Hematopoietic multipotent progenitor cell treated with erythropoietin and hydrocortisone succinate and interleukin-3 and kit ligand, for 8 days (in vitro differentiated cells): ENCODE results near the gene SPSB2.
A peak's percentile ranks its signal among the peaks of the same experiment; 100 is the strongest.
"Not testable (repeated sequence)": the region's sequence is repeated elsewhere in the genome, so short reads cannot be mapped to it uniquely, and the experiment has no call there.

ENCODE experiments used
- DNase-seq: peaks from one replicate; pipeline ENCODE4 v3.0.0-alpha.2; 2015

SPSB2 gene

DNA sequence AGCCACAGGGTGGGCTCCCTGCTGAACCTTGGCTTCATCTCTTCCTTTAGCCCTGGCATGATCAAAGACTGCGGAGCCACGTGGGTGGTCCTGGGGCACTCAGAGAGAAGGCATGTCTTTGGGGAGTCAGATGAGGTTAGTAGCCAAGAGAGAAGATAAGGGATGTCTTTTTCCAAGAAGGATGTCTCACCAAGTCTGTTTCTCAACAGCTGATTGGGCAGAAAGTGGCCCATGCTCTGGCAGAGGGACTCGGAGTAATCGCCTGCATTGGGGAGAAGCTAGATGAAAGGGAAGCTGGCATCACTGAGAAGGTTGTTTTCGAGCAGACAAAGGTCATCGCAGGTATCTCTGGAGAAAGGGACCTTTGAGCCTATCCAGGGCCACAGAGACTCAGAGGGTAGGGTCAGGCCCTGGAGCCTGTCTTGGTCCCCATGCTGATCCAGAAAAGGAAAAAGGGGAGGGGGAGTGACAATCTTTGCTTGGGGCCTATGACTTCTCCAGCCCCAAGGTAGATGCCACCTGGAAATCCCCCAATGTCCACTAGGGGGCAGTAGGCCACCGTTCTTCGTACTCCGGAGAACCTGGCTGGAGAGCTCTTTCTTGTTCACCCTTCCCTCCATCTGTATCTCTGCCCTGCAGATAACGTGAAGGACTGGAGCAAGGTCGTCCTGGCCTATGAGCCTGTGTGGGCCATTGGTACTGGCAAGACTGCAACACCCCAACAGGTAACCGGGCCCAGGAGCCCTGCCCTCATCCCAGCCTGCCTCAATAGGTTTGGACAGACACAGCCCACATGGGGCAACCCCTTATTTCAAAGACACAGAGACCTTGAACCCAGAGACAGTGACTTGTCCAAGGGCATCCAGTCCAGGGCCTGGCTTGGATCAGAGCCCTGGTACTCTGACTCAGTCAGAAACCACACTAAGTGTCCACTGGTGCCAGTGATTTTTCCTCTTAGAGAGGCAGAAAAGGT, 3.8 kb downstream of the SPSB2 start:
- DNase-seq: peak; percentile 90

DNA sequence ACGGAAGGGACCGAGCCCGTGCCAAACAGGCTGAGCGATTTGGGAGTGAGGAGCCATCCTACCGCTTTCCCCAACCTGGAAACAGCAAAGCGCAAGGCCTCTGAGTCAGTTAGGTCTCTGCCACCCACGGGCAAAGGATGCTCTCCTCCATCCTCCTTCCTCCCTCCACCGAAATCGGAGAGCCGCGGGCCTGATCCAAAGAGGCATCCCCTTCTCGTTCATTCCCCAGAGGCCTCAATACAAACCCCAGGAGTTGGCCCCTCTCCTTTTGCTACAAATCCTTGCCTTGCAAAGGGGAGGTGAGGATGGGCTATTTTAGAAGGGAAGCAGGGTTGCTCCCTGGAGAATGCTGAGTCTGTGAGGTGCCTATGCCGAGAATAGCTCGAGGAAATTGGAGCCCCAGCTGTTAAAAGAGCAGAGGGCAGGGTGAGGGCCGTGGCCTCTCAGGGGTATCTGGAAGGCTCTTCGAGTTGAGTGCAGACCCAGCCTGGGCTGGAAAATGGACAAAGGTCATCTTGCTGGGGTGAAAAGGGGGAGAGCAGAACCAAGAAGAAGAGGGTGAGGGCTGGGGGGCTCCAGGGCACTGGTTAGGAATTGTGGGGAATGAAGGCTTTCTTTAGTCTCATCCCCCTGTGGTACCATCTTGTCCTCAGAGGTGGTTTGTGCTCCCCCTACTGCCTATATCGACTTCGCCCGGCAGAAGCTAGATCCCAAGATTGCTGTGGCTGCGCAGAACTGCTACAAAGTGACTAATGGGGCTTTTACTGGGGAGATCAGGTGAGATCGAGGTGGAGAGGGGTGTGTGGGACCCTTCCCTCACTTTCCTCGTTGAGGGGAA, 4.7 kb downstream of the SPSB2 start:
- peak; percentile 50 for DNase-seq

DNA sequence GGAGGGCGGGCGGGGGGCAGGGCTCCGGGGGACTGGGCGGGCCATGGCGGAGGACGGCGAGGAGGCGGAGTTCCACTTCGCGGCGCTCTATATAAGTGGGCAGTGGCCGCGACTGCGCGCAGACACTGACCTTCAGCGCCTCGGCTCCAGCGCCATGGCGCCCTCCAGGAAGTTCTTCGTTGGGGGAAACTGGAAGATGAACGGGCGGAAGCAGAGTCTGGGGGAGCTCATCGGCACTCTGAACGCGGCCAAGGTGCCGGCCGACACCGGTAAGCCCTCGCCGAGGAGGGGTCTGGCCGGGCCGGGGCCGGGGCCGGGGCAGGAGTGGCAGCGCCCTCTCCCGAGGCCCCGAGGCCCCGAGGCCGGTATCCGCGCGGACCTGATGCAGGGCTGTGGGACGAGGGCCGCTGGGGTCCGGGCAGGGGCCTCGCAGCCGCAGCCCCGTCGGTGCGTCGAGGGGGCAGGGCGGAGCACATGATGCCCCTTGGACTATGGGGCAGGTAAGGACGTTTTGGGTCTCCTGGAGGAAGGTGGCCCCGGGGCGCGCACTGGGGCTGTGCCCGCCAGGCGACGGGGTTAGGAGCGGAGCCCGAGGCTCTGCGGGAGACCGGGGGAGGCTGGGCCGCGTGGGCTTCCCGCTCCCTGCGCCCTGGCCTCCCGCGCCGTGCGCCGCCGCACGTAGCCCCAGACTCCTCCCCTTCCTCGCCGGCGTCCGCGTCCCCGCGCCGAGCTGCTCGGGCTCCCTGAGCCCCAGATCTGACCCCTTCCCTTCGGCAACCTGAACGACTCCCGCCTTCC, 5.5 kb downstream of the SPSB2 start, which contains the start of gene TPI1:
Gene TPI1, plus strand, starts transcription at position 119 of the 798 bp plus-strand sequence. Its CDS starts 36 bp downstream, at position 155.
- peak; percentile 70 for DNase-seq

DNA sequence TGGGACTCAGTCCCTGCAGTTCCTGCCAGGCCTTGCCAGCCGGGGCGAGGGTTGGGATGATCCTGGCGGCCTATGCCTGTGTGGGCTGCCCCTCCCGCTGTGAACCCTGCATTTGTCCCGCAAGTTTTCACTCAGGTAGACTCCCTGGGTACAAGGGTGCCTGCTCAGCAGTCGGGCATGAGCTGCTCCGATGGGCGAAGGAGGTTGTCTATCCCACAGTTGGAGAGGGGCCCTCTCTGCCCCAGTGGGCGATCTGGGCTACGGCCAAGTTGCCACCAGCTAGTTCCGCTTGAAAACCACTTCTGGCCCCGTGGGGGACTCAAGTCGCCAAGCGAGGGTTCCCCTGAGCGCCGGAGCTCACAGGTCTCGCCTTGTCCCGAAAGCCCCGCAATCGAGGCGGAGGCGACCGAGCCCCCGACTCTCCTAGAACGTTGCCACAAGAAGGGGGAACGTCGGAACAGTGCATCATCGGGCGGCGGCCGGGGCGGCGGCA, 6.1 kb downstream of the SPSB2 start:
- DNase-seq: no peak

GRCh38 chr12:6866163-6866919, 6.8 kb downstream of the SPSB2 start:
- DNase-seq: no peak

- DNase-seq: not testable (repeated sequence)
These were observed 7.8 kb downstream of the SPSB2 start for GRCh38 chr12:6865307-6865706.

DNA sequence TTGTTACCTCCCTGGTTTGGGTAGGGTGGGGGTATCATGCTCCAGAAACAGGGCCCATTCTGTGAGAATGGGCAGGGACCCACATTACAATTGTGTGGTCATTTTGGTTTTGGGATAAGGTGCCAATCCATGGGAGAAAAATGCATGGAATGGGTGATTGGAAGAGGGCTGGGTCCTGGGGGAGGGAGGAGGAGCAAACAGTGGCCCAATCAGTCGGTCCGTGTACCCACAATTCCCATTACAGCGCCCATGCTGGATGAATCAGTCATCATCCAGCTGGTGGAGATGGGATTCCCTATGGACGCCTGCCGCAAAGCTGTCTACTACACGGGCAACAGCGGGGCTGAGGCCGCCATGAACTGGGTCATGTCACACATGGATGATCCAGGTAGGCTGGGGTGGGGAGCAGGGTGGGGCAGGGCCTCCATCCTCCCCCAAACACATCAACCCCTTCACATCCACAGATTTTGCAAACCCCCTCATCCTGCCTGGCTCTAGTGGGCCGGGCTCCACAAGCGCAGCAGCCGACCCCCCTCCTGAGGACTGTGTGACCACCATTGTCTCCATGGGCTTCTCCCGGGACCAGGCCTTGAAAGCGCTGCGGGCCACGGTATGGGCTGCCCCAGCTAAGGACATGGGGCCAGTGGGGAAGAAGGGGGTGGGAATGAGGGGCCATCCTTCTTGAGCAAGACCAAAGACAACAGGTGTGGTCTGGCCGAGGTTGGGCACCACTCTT, 9.3 kb downstream of the SPSB2 start:
- no peak for DNase-seq

GRCh38 chr12:6863033-6863432, 10.1 kb downstream of the SPSB2 start:
- no peak for DNase-seq

DNA sequence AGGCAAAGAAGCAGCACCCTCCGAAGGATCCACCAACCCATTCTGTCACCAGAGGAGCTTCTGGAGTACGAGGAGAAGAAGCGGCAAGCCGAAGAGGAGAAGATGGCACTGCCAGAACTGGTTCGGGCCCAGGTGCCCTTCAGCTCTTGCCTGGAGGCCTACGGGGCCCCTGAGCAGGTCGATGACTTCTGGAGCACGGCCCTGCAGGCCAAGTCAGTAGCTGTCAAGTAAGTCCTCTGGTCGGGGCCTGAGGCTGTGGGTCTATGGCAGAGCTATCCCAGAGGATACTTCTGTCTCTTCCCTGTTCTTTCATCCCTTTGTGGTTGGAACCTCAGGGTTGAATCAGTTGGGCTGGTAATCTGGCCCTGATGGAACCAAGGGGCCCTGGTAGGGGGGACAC, 11.7 kb downstream of the SPSB2 start:
- DNase-seq: no peak

GRCh38 chr12:6860942-6861341, 12.2 kb downstream of the SPSB2 start:
- DNase-seq: no peak

DNA sequence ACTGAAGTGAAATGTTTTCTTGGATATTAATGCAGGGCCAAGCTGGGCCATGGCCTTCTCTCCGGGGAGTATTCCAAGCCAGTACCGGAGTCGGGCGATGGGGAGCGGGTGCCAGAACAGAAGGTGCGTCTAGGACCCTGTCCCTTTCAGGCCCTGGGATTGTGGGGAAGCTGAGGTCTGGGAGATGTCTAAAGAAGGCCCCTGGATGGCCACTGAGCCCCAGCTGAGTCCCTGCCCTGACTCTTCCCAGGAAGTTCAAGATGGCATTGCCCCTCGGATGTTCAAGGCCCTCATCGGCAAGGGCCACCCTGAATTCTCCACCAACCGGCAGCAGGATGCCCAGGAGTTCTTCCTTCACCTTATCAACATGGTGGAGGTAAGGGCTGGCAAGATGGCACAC, 13.0 kb downstream of the SPSB2 start:
- DNase-seq: no peak

- DNase-seq: no peak
These were observed 14.3 kb downstream of the SPSB2 start for GRCh38 chr12:6858799-6859198.

DNA sequence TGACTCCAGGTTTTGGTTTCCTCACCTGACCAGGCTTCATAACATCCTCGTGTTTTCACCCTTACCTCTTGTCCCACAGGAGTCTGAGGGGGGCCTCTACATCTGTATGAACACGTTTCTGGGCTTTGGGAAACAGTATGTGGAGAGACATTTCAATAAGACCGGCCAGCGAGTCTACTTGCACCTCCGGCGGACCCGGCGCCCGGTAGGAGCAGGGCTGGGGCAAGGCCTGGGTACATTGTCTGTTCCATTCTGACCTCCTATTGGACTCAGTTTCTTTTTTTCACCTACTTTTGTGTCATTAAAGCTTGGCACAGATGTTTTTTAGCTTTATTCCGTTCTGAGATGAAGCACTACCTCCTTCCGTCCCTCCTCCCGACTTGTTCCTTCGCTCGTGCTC, 17.8 kb downstream of the SPSB2 start:
- DNase-seq: no peak

- no peak for DNase-seq
These were observed 19.1 kb downstream of the SPSB2 start for GRCh38 chr12:6854036-6854435.

DNA sequence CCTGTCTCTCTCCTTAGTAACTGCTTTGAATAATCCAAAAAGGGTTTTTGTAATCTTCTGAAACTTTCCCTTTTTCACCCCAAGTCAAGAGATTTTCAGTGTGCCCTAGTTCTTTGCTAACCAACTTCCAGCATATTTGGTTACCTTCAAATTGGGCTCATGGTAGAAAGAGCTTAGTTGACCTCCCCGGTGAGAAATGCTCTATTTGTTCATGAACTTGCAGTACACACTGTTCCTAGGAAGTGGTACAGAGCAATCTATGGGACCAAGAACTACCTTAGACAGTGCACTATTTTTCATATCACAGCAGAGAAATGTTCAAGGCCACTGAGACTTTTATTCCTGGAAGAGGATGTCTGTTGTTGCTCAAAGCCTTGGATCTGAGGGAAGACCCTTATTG, 19.5 kb downstream of the SPSB2 start:
- DNase-seq: no peak

DNA sequence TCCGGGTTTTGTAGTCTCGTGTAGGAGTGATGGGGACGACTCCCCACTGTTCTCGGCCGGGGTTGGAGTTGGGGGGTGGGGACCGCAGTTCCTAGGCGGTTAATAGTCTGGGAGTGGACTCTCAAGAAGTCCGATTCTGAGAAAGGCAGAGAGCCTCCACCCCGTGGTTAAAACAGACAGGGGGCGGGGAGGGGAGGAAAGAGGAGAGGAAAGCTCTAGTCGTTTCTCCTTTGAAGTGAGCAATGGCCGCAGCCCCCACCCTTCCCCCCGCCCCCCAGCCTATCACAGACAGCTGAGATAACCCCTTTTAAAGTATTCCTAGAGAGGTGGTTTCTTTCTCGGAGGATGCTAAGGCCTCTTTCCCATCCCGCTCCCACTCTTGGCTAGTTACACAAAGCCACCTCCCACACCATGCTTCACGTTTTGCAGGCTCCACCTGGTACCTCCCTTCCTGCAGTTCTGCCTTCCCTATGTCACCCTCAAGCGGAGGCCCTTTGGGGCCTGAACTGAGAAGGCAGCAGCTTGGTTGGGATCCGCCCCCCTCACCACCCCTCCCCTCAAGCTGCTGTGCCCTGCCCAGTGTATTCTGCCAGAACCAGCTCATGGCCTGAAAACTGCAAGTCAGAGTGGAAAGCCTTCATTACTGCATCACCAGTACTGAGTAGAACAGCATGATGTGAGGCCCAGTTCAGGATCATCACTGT, 20.3 kb downstream of the SPSB2 start:
- DNase-seq: peak; percentile 86

GRCh38 chr12:6851921-6852650, 21.0 kb downstream of the SPSB2 start, which contains the start of gene USP5:
TSS of gene USP5 (plus strand) at chr12:6852150. CDS start at chr12:6852180, 30 bp downstream.
- DNase-seq: peak; percentile 100

GRCh38 chr12:6851153-6851920, 21.8 kb downstream of the SPSB2 start, which contains the start of gene CDCA3:
TSS of gene CDCA3 (minus strand) at chr12:6851286. CDS start at chr12:6850952, 334 bp downstream.
- peak; percentile 100 for DNase-seq

- no peak for DNase-seq
These were observed 22.3 kb downstream of the SPSB2 start for GRCh38 chr12:6850796-6851152.
